Immature natural killer cell (primary cell): ENCODE results near the gene MIDN. TPM values are rescaled to one million over a fixed set of nuclear protein-coding genes. Genes with fewer than 3 reads are reported as not detected.
"Not testable (repeated sequence)": the region's sequence is repeated elsewhere in the genome, so short reads cannot be mapped to it uniquely, and the experiment has no call there.

Source experiments
- DNase-seq, 3 donors: peaks; one replicate each; pipeline ENCODE4 v3.0.0; 2022; ENCODE audit warnings: mixed read lengths in 1 of 3
- H3K27ac Mint-ChIP-seq, 6 donors: one replicate each; pipeline ENCODE4 v1.8.0; 2020; ENCODE audit warnings: mixed read lengths in 6 of 6, mild to moderate bottlenecking in 5 of 6, inconsistent platforms in 4 of 6, moderate library complexity in 3 of 6
- H3K27me3 Mint-ChIP-seq, 3 donors: one replicate each; pipeline ENCODE4 v1.8.0; 2020 to 2021; ENCODE audit warnings: low read depth in 3 of 3, mild to moderate bottlenecking in 3 of 3, mixed read lengths in 3 of 3, moderate library complexity in 3 of 3, inconsistent platforms in 1 of 3
- H3K36me3 Mint-ChIP-seq, 3 donors: one replicate each; pipeline ENCODE4 v1.8.0; 2020; ENCODE audit warnings: mixed read lengths in 3 of 3, inconsistent platforms in 2 of 3, mild to moderate bottlenecking in 2 of 3
- H3K4me1 Mint-ChIP-seq, 2 donors: one replicate each; pipeline ENCODE4 v1.8.0; 2020; ENCODE audit warnings: inconsistent platforms in 2 of 2, mild to moderate bottlenecking in 2 of 2, mixed read lengths in 2 of 2, moderate library complexity in 1 of 2
- H3K4me3 Mint-ChIP-seq, 5 donors: one replicate each; pipeline ENCODE4 v1.8.0; 2020; ENCODE audit warnings: mild to moderate bottlenecking in 5 of 5, mixed read lengths in 5 of 5, inconsistent platforms in 3 of 5, moderate library complexity in 3 of 5
- H3K9me3 Mint-ChIP-seq, 6 donors: one replicate each; pipeline ENCODE4 v1.8.0; 2020; ENCODE audit warnings: mild to moderate bottlenecking in 6 of 6, mixed read lengths in 6 of 6, inconsistent platforms in 4 of 6, moderate library complexity in 3 of 6
- polyA plus RNA-seq, 3 donors: library from polyadenylated mRNA; unstranded; fragments of 300-500 nt; fragmentation: Illumina TruSeq; gene quantifications; one replicate each; pipeline ENCODE4 v1.2.3, GENCODE V29; 2021

The MIDN gene
- 10 to 100 TPM in 2 of 3 donors, 1 to 10 TPM in 1; 4.9 to 16.0 (median 10.8) TPM for polyA plus RNA-seq

DNA sequence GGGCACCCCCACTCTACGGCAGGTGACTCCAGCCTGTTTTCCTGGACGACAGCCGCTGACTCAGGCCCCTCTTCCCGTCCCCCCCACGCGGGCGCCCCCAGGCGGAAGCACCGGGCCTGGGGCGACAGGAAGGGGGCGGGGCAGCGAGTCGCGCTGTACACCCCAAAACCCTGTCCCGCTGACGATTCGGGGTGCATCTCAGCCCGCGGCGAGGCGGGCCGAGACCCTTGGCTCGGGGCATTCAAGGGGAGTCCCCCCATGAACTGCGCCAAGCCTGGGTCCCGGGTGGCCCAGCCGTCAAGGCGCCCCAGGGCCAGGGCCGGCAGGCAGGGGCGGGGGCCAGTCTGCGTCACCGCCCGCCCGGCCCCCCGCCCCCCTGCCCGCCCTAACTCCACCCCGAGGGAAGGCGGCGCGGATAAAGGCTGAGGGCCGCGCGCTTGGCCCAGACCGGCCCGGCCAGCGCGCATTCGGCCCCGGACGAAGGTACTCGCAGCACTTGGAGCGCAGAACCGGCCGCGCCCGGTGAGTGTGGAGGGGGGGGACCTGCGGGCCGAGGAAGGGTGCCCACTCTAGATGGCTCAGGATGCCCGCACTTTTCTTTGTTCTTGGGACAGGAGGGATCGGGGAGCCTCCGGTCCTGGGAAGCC, at the start of gene MIDN:
Gene MIDN (plus strand): TSS at position 445 of the 647 bp plus-strand sequence. CDS start 1,714 bp downstream, outside the sequence.
- Mint-ChIP-seq H3K4me1 (peaks cover 6 to 7% of the 10 kb centered on the region in 2 donors), H3K9me3 (no peaks in the 10 kb centered on the region), H3K36me3 (peaks cover 0 to 11% (median 5%) of the 10 kb centered on the region in 3 donors), H3K4me3 (peak within 1 kb of the TSS; percentile 74 to 83 (median 75)), H3K27ac (peak within 1 kb of the TSS; percentile 55 to 91 (median 86)), H3K27me3 (peaks cover 24 to 37% (median 28%) of the 10 kb centered on the region in 3 donors)
- DNase-seq, result peak; percentile 83 to 85 (median 83)

DNA sequence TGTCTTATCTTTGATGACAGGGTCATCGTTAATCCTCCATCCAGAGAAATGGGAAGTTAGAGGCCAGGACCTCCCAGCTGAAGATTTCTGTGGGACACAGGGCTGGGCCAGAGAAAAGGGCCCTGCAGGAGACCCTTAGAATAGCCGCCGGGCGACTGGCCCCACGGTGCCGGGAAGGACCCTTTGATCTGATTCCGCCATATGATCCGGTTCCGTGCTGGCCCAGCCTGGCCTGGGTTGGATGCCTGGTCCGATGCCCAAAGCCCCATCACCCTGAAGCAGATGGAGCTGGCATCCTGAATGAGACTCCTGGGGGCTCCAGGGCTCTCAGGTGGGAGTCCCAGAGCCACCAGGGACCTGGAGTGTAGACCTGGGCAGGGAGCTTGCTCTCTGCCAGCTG, 48.9 kb upstream of the MIDN start:
- Mint-ChIP-seq H3K4me3 (no peak overlapping the region), H3K27ac (no peak overlapping the region), H3K27me3 (no peaks in the 10 kb centered on the region), H3K9me3 (no peaks in the 10 kb centered on the region), H3K4me1 (peaks cover 6 to 9% of the 10 kb centered on the region in 2 donors), H3K36me3 (no peaks in the 10 kb centered on the region)
- DNase-seq, result no peak

DNA sequence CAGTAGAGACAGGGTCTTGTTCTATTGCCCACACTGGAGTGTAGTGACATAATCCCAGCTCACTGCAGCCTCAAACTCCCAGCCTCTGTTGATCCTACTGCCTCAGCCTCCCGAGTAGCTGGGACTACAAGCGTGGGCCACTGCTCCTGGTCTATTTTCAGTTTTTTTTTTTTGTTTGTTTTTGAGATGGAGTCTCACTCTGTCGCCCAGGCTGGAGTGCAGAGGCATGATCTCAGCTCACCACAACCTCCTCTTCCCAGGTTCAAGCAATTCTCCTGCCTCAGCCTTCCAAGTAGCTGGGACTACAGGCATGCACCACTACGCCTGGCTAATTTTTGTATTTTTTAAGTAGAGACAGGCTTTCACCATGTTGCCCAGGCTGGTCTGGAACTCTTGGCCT, 47.8 kb upstream of the MIDN start:
- not testable (repeated sequence) for DNase-seq, H3K4me1 Mint-ChIP-seq, H3K27me3 Mint-ChIP-seq, H3K9me3 Mint-ChIP-seq, H3K36me3 Mint-ChIP-seq, H3K27ac Mint-ChIP-seq, H3K4me3 Mint-ChIP-seq

DNA sequence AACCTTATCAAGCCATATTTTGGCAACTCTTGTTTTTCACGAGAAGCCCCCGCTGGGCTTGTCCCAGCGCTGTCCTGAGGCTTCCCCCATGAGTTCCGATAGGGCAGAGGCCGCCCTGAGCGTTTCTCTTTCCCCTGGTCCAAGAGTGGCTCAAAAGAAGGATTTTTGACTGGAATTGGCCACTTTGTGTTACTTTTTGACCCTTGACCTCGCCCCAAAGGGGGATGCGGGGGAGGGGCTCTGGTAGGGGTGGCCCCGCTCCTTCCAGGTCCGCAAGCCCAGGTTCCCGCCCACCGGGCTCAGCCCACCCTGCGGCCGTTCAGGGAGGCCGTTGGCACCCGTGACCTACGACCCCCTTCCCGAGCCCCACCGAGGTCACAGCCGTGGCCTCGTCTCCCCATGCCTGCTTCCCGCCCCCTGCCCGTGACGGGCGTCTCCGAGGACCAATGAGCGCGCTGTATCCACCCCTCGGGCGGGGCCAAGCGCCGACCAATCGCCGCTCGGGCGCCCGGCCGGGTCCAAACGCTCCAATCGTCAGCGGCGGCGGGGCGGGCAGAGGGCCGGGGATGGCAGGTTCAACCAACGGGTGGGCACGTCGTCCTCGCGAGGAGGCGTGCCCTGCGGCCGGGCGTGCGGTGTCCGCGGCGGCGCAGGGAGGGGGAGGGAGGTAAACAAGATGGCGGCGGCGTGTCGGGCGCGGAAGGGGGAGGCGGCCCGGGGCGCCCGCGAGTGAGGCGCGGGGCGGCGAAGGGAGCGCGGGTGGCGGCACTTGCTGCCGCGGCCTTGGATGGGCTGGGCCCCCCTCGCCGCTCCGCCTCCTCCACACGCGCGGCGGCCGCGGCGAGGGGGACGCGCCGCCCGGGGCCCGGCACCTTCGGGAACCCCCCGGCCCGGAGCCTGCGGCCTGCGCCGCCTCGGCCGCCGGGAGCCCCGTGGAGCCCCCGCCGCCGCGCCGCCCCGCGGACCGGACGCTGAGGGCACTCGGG, 43.0 kb upstream of the MIDN start, which contains the start of gene STK11:
Gene STK11 (plus strand): TSS at position 665 of the 986 bp plus-strand sequence. CDS start 1,136 bp downstream, outside the sequence.
- DNase-seq, result peak; percentile 100
- Mint-ChIP-seq H3K27ac (peak within 1 kb of the TSS; percentile 85 to 92 (median 89)), H3K4me1 (peaks cover 30 to 32% of the 10 kb centered on the region in 2 donors), H3K36me3 (no peaks in the 10 kb centered on the region), H3K9me3 (no peaks in the 10 kb centered on the region), H3K4me3 (peak within 1 kb of the TSS; percentile 90 to 93 (median 92)), H3K27me3 (peaks cover 8 to 13% (median 10%) of the 10 kb centered on the region in 3 donors)

- no peak for DNase-seq
- H3K27ac Mint-ChIP-seq, result peak overlapping the region; percentile 85 to 92 (median 89)
- peaks cover 30 to 32% of the 10 kb centered on the region in 2 donors for H3K4me1 Mint-ChIP-seq
- peaks cover 8 to 13% (median 10%) of the 10 kb centered on the region in 3 donors for H3K27me3 Mint-ChIP-seq
- no peaks in the 10 kb centered on the region for H3K36me3 Mint-ChIP-seq
- peak overlapping the region; percentile 90 to 93 (median 92) for H3K4me3 Mint-ChIP-seq
- H3K9me3 Mint-ChIP-seq, result no peaks in the 10 kb centered on the region
Observed at GRCh38 chr19:1206150-1206863, 42.1 kb upstream of the MIDN start.

DNA sequence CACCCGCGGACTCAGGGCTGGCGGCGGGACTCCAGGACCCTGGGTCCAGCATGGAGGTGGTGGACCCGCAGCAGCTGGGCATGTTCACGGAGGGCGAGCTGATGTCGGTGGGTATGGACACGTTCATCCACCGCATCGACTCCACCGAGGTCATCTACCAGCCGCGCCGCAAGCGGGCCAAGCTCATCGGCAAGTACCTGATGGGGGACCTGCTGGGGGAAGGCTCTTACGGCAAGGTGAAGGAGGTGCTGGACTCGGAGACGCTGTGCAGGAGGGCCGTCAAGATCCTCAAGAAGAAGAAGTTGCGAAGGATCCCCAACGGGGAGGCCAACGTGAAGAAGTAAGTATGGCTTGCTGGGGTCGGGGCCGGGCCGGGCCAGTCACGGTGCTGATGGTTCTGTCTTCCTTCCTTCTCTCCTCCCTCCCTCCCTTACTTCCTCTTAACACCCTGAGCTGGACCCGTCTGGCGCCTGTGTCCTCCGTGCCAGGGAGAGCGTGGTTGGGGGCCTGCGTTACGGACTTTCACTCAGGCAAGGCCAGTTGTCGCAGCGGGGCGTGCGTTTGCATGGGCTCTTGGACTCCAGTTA, 41.4 kb upstream of the MIDN start:
- H3K27ac Mint-ChIP-seq, result peak overlapping the region; percentile 85 to 92 (median 89)
- DNase-seq, result peak; percentile 22 to 56 (median 33)
- H3K4me1 Mint-ChIP-seq, result peaks cover 30 to 36% of the 10 kb centered on the region in 2 donors
- H3K9me3 Mint-ChIP-seq, result no peaks in the 10 kb centered on the region
- H3K36me3 Mint-ChIP-seq, result no peaks in the 10 kb centered on the region
- peaks cover 8 to 13% (median 10%) of the 10 kb centered on the region in 3 donors for H3K27me3 Mint-ChIP-seq
- peak overlapping the region; percentile 90 to 93 (median 92) for H3K4me3 Mint-ChIP-seq

- Mint-ChIP-seq H3K4me1 (peaks cover 28 to 37% of the 10 kb centered on the region in 2 donors), H3K27me3 (peaks cover 10 to 13% (median 10%) of the 10 kb centered on the region in 3 donors), H3K4me3 (peak overlapping the region in 2 of 5 donors; percentile 38 to 47)
- H3K9me3 Mint-ChIP-seq, DNase-seq, H3K36me3 Mint-ChIP-seq, H3K27ac Mint-ChIP-seq: not testable (repeated sequence)
Observed at GRCh38 chr19:1208830-1209229, 39.6 kb upstream of the MIDN start.

DNA sequence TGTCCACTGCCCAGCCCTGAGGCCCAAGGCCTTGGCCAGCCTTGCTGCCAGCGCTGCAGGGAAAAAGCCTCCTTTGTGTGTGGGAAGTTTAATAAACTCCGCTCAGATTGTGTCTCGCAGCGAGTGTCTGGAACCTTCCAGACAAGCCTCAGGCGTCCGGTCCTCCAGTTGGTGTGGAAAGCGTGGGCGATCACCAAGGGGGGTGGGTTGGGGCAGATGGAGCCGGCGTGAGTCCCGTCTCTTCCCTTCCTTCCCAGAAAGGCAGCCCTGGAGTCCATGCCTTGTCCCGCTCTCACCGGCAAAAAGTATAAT, 38.2 kb upstream of the MIDN start:
- Mint-ChIP-seq H3K27ac (no peak overlapping the region), H3K4me3 (peak overlapping the region in 1 of 5 donors; percentile 33)

DNA sequence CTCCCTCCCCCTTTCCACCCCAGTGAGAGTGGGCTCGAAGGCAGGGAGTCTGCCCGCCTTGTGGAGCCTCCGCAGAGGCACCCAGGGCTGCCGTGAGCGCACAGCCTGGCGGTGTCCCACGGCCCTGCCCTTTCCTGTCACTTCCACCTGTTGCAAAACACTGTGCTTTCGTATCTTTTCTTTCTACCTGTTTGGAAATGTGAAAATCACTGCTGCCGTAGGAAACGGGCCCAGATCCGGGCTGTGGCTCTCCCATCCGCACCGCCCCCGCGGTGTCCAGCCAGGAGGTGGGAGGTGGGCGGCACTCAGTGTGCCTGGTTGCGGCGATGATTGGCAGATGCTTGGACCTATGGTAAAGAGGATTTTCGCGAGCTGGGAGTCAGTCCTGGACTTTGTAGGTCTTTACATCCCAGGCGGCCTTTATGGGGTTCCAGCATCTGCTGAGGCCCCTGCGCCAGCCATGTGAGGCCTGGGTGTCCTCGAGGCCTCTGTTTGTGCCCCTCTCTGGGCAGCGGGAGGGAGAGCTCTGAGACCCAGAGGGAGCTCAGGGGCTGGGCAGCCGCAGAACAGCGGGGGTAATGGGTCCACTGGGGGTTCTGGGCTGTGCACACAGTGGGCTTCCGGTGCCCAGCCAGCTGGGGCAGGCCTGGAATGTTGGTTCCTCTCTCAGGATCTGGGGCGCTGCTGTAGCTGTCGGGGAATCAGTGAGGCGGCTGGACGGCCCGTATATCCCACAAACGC, 36.7 kb upstream of the MIDN start:
- Mint-ChIP-seq H3K27ac (peak overlapping the region in 1 of 6 donors; percentile 42), H3K9me3 (no peaks in the 10 kb centered on the region), H3K4me3 (no peak overlapping the region), H3K27me3 (peaks cover 7 to 9% (median 8%) of the 10 kb centered on the region in 3 donors), H3K4me1 (peaks cover 31 to 42% of the 10 kb centered on the region in 2 donors), H3K36me3 (peaks cover 0 to 4% (median 0%) of the 10 kb centered on the region in 3 donors)
- no peak for DNase-seq

More for the DNA sequence above, 38.2 kb upstream of the MIDN start:
- no peak for DNase-seq
- Mint-ChIP-seq H3K36me3 (peaks cover 0 to 4% (median 0%) of the 10 kb centered on the region in 3 donors), H3K4me1 (peaks cover 34 to 42% of the 10 kb centered on the region in 2 donors), H3K27me3 (peaks cover 10 to 13% (median 12%) of the 10 kb centered on the region in 3 donors), H3K9me3 (no peaks in the 10 kb centered on the region)

- Mint-ChIP-seq H3K36me3 (peaks cover 0 to 4% (median 0%) of the 10 kb centered on the region in 3 donors), H3K4me3 (peak overlapping the region in 3 of 5 donors; percentile 40 to 71 (median 55)), H3K9me3 (no peaks in the 10 kb centered on the region), H3K27me3 (peaks cover 0 to 2% (median 1%) of the 10 kb centered on the region in 3 donors), H3K4me1 (peaks cover 13 to 29% of the 10 kb centered on the region in 2 donors), H3K27ac (peak overlapping the region; percentile 60 to 85 (median 76))
- DNase-seq, result peak in 1 of 3 donors; percentile 15
Observed at GRCh38 chr19:1213391-1214286, 34.7 kb upstream of the MIDN start.

DNA sequence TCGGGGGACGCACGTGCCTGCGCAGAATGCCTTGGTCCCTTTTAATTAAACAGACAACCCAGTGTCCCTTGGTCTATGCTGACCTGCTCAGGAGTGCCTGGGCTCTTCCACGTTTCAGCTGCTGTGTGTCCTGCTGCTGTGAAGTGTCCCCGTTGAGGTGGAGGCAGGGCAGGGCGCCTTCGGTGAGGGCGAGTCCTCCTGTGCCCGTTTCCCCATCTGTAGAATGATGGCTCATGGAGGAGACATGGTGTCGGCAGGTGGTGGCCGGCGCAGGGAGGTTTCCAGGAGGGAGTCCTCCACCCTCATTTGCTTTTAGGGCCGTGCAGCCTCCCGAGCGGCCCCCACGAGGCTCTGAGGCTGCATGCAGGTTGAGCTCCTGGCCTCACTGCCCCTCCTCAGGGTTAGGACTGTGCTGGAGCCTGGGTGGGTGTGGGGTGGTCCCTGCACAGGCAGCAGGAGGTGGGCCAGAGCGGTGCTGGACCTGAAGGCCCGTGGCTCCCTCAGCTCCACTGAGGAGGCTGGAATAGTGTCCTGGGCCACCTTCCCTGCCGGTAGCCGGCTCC, 34.0 kb upstream of the MIDN start:
- peak overlapping the region in 5 of 6 donors; percentile 64 to 85 (median 78) for H3K27ac Mint-ChIP-seq
- peaks cover 0 to 2% (median 1%) of the 10 kb centered on the region in 3 donors for H3K27me3 Mint-ChIP-seq
- no peak for DNase-seq
- peaks cover 13 to 27% of the 10 kb centered on the region in 2 donors for H3K4me1 Mint-ChIP-seq
- H3K36me3 Mint-ChIP-seq, result peaks cover 0 to 4% (median 0%) of the 10 kb centered on the region in 3 donors
- H3K4me3 Mint-ChIP-seq, result peak overlapping the region in 2 of 5 donors; percentile 40 to 71
- no peaks in the 10 kb centered on the region for H3K9me3 Mint-ChIP-seq
